NCI-H146 treated with DMSO at 0.1 percent for 48 hours (cell line): Measurements from ENCODE around the gene UPF3B.
"Not testable (repeated sequence)": the region's sequence is repeated elsewhere in the genome, so short reads cannot be mapped to it uniquely, and the experiment has no call there.

Experiments
- DNase-seq: peaks from one replicate; lab custom pipeline; 2025; ENCODE audit not compliant: unreplicated experiment; lab: John Stamatoyannopoulos, UW

The UPF3B gene, protein sequence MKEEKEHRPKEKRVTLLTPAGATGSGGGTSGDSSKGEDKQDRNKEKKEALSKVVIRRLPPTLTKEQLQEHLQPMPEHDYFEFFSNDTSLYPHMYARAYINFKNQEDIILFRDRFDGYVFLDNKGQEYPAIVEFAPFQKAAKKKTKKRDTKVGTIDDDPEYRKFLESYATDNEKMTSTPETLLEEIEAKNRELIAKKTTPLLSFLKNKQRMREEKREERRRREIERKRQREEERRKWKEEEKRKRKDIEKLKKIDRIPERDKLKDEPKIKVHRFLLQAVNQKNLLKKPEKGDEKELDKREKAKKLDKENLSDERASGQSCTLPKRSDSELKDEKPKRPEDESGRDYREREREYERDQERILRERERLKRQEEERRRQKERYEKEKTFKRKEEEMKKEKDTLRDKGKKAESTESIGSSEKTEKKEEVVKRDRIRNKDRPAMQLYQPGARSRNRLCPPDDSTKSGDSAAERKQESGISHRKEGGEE

DNA sequence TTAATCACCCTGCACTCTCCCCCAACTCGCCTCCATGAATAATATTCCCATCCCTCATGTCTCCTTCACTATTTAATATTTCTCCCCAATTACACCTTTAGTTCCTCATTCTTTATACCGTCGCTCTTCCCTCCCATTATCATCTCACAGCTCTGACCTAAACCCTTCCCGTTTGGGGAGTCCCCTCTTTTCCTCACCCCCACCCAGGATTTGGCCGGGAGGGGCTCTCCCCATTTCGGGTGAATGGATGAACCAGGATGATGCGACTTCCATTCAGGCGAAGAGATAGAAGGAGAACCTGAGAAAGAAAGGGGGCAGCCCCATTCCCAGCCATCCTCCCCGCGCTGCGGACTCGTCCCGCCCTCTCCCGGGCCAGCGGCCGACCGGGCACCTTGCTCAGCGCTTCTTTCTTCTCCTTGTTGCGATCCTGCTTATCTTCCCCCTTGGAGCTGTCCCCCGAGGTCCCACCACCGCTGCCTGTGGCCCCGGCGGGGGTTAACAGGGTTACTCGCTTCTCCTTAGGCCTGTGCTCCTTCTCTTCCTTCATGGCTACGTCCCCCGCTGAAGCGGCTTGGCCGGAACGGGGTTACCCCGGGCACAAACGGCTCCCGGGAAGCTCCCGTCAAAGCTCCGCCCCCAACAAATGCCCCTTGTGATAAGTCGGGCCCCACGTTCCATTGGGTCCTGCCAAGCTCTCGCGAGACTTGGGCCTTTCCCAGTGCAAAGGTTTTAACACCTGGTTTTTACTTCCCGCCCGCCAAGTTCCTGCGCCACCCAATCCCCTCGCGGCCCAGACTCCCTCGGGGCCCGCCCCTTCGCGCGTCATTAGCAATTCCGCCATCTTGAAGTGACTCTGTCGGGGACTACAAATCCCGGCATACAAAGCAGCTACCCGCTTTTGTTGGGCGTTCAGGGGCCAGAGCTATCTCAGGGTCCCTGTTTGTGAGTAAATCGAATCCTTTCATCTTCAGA, at the start of gene UPF3B:
Gene UPF3B (minus strand): TSS at position 582 of the 972 bp plus-strand sequence. CDS start 35 bp downstream, at position 547.
- DNase-seq = peak; percentile 92

DNA sequence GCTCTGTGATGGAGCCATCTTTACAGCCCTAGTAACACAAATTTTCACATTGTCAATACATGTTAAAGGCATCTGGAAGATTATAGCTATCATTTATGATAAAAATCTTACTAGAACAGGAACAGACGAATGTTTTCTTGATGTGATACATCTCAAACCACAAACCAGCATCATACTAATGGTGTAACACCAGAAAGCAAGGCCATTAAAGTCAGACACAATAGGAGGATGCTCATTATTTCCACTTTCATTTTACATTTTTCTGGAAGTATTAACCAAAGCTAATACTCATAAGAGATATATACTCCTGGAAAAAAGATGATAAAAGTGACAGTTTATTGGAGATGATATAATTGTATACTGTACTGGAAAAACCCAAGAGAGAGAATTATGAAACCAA, 48.2 kb upstream of the UPF3B start:
- no peak for DNase-seq

DNA sequence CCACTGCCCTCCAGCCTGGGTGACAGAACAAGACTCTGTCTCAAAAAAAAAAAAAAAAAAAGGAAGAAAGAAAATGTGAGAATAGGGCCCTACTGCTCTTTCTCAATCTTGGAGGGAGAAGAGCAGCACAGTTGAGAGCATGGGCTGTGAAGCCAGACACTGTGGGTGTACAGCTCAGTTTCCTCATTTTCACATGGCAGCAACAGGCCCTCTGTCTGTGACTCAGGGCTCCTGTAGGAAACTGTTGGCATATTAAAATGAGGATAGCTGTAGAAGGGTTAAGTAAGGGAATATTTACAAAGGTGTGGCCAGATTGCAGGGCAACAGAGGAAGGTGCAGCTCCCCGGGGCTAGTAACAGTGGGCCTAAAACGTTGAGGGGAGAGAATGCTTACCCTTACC, 46.4 kb upstream of the UPF3B start:
- no peak for DNase-seq

GRCh38 chrX:119895843-119896326, 43.1 kb upstream of the UPF3B start, which contains the start of gene AKAP14:
AKAP14 (plus strand) TSS chrX:119895893; CDS start chrX:119903224, 7,331 bp downstream.
- DNase-seq = no peak

DNA sequence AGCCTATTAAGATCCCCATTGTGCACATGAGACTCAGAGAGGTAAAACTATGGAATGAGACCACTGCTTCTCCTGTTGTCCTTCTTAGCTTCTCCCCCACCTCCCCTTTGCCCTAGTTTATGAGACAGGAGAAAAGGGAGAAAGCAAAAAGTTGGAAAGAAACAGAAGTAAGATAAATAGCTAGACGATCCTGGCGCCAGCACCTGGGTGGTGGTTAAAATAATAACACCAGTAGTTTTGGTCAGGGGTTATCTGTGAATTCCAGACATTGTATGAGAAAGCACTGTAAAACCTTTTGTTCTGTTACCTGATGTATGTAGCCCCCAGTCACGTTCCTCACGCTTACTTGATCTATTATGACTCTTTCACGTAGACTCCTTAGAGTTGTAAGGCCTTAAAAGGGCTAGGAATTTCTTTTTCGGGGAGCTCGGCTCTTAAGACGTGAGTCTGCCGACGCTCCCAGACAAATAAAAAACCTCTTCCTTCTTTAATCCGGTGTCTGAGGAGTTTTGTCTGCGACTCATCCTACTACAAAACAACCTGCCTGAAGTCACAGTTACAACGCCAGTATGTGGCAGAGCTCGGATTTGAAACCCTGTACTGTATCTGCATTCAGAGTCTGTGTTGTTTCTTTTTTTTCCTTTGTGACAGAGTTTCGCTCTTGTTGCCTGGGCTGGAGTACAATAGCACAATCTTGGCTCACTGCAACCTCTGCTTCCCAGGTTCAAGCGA, 39.4 kb upstream of the UPF3B start:
- not testable (repeated sequence) for DNase-seq

- DNase-seq = not testable (repeated sequence)
Measured at GRCh38 chrX:119890626-119891025, 37.9 kb upstream of the UPF3B start.

- no peak for DNase-seq
Measured at GRCh38 chrX:119887721-119888425, 35.1 kb upstream of the UPF3B start.

DNA sequence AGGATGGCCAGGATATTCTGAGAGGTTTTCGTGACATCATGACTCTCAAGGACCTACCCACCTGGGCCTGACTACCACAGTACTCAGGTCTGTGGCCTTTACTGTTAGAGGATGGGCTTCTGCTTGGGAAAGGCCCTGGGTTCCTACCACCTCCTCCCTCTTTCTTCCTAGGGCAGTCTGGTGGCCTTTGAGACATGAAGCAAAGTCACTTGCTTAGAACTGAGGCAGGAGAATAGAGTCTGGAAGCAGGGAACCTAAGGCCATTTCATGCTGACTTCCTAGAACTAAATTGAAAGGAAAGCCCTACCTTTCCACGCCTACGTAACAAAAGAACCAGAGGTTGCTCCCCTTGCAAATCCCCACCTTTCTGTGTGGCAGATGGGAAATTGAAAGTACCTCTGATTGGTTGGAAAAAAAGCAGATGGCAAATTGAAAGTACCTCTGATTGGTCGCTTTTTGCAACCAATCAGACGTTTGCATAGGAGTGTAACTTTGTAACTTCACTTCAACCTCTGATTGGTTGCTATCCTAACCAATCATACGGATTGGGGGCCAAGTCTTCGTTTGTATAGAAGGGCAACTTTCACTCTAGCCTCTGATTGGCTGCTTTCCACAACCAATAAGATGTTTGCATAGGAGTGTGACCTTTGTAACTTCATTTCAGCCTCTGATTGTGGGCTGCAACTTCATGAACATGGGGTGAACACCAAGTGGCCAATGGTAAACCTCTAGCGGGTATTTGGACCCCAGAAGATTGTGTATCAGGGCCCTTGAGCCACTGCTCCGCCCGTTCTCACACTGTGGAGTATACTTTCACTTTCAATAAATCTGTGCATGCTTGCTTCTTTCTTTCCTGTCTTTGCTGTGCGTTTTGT, 33.0 kb upstream of the UPF3B start:
- DNase-seq = no peak

GRCh38 chrX:119880552-119881437, 28.0 kb upstream of the UPF3B start:
- no peak for DNase-seq

- no peak for DNase-seq
Measured at GRCh38 chrX:119880076-119880475, 27.3 kb upstream of the UPF3B start.

- DNase-seq = no peak
Measured at GRCh38 chrX:119878740-119879139, 26.0 kb upstream of the UPF3B start.

DNA sequence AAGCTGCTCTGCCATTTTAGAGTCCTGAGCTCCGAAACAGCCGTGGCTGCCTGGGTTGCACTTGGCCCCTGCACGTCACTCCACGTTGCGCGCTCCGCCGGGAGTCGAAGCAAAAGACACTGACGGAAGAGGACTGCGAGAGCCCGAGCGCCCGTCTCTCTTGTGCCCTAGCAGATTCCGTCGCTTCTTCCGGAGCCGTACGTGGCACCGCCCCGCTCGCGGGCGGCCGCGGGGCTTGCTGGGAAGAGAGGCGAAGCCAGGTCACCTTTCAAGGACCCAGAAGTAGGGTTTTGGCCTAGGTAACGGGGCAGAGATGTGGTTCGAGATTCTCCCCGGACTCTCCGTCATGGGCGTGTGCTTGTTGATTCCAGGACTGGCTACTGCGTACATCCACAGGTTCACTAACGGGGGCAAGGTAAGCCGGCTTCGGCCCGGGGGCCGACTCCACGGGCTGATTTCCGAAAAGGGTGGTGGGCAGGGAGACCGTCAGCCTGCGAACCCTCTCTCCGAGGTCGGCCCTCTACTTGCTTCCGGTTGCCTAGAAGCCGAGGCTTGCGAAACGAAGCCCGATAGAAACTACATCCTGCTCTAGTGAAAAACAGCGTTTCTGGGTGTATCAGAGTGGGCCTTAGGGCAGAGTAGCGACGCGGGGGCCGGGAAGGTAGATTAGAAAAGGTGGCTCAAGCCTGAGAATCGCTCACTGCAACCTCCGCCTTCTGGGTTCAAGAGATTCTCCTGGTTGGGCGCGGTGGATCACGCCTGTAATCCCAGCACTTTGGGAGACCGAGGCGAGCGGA, 19.0 kb upstream of the UPF3B start, which contains the start of the genes NDUFA1 and RNF113A:
Gene NDUFA1 (plus strand): TSS at position 234 of the 797 bp plus-strand sequence. CDS start 80 bp downstream, at position 314.
Gene RNF113A (minus strand): TSS at position 135 of the 797 bp plus-strand sequence. CDS start 120 bp downstream, at position 15.
- DNase-seq = peak; percentile 74

DNA sequence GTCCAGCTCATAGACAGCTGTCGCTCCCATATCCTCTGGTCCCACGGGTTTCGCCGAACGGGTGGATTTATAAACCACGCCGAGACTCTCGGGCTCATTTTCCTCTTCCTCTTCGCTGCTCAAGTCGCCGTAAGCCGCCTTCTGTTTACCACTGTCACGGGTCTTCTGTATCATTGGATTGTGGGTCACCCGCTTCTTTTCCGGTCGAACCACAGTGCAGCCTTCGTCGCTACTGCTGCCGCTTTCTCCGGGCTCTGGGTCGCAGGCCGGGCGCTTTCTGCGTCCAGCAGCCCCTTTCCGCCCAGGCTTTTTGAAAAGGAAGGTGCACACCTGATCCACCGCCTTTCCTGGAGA, 18.5 kb upstream of the UPF3B start:
- no peak for DNase-seq

GRCh38 chrX:119870626-119871131, 17.9 kb upstream of the UPF3B start:
- DNase-seq = no peak

- no peak for DNase-seq
Measured at GRCh38 chrX:119853444-119853843, 681 bp upstream of the UPF3B start.

DNA sequence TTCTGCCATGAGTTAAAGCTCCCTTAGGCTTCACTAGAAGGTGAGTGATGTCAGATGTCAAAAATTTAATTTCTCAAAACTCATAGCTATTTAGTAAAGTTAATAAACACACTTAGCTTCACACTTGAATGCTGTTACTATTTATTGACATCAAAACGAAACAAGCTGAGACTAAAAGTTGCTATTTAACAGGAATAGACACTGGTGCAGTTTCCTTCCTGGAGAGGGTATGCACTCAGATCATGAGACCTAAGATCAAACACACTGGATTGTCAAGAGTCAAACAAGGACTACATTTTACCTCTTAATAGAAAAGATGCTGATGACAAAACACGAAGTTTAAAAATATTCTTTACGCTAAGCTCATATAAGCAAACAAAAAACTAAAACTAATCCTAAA, 18.9 kb downstream of the UPF3B start:
- no peak for DNase-seq

GRCh38 chrX:119828446-119828845, 24.3 kb downstream of the UPF3B start:
- DNase-seq = no peak
